GM23338 (cell line): Measurements from ENCODE around the gene INPP4B. TPM values are rescaled to one million over a fixed set of nuclear protein-coding genes. Genes with fewer than 3 reads are reported as not detected.

Experiments used
- ATAC-seq: fragments of 200-7000 bp; cut with Tn5 transposase; 3 replicates; pipeline ENCODE4 v1.9.1; 2020
- DNase-seq: peaks from one replicate; pipeline ENCODE4 v3.0.0-alpha.2; 2015; ENCODE audit warnings: low spot score
- H2AFZ ChIP-seq: fragments of 200-600 bp; sonication (generic); 2 replicates; pipeline ENCODE4 v1.8.0; 2016; ENCODE audit warnings: antibody characterized with exemption, mild to moderate bottlenecking, moderate library complexity
- H3F3A ChIP-seq: fragments of 200-600 bp; sonication (generic); replicated peaks from 2 replicates; pipeline ENCODE4 v1.8.0; 2017; ENCODE audit warnings: antibody characterized with exemption, mixed run types, low read depth
- H3K27ac ChIP-seq: fragments of 200-600 bp; sonication (generic); 2 replicates; pipeline ENCODE4 v1.6.1; 2016; ENCODE audit warnings: low read depth
- H3K27me3 ChIP-seq: fragments of 200-600 bp; sonication (generic); 2 replicates; pipeline ENCODE4 v1.8.0; 2016; ENCODE audit warnings: mild to moderate bottlenecking, mixed run types, moderate library complexity; ENCODE audit not compliant: insufficient read depth
- H3K36me3 ChIP-seq: fragments of 200-600 bp; sonication (generic); 2 replicates; pipeline ENCODE4 v1.8.0; 2016; ENCODE audit warnings: mild to moderate bottlenecking; ENCODE audit not compliant: insufficient read depth
- H3K4me1 ChIP-seq: fragments of 200-600 bp; sonication (generic); 2 replicates; pipeline ENCODE4 v1.8.0; 2016; ENCODE audit warnings: mild to moderate bottlenecking, moderate library complexity; ENCODE audit not compliant: insufficient read depth
- H3K4me2 ChIP-seq: fragments of 200-600 bp; sonication (generic); 2 replicates; pipeline ENCODE4 v1.7.1; 2017; ENCODE audit warnings: mixed run types
- H3K4me3 ChIP-seq: fragments of 200-600 bp; sonication (generic); 2 replicates; pipeline ENCODE4 v1.6.1; 2016; ENCODE audit warnings: mixed run types
- H3K79me2 ChIP-seq: fragments of 200-600 bp; sonication (generic); replicated peaks from 2 replicates; pipeline ENCODE4 v1.8.0; 2017; ENCODE audit warnings: mild to moderate bottlenecking; ENCODE audit not compliant: insufficient read depth
- H3K9me2 ChIP-seq: fragments of 200-600 bp; sonication (generic); 2 replicates; pipeline ENCODE4 v1.8.0; 2017; ENCODE audit not compliant: insufficient read depth
- H4K20me1 ChIP-seq: fragments of 200-600 bp; sonication (generic); replicated peaks from 2 replicates; pipeline ENCODE4 v1.8.0; 2017; ENCODE audit warnings: mild to moderate bottlenecking; ENCODE audit not compliant: insufficient read depth
- H3K27ac Mint-ChIP-seq: 2 replicates; pipeline ENCODE4 v1.8.0; 2020; ENCODE audit warnings: inconsistent platforms, mild to moderate bottlenecking, moderate library complexity, mixed read lengths
- H3K27me3 Mint-ChIP-seq: 3 replicates; pipeline ENCODE4 v1.8.0; 2022; ENCODE audit warnings: low read depth, mild to moderate bottlenecking, moderate library complexity, mixed read lengths, inconsistent platforms; ENCODE audit not compliant: insufficient read depth, poor library complexity
- H3K36me3 Mint-ChIP-seq: 3 replicates; pipeline ENCODE4 v1.8.0; 2021; ENCODE audit warnings: low read depth, mild to moderate bottlenecking, inconsistent platforms, moderate library complexity, mixed read lengths
- H3K4me1 Mint-ChIP-seq: 3 replicates; pipeline ENCODE4 v1.8.0; 2020; ENCODE audit warnings: mild to moderate bottlenecking, inconsistent platforms, mixed read lengths
- H3K4me3 Mint-ChIP-seq: 3 replicates; pipeline ENCODE4 v1.8.0; 2021; ENCODE audit warnings: moderate library complexity, mild to moderate bottlenecking, inconsistent platforms, mixed read lengths
- H3K9me3 Mint-ChIP-seq: 3 replicates; pipeline ENCODE4 v1.8.0; 2020; ENCODE audit warnings: moderate library complexity, mild to moderate bottlenecking, inconsistent platforms, mixed read lengths
- CTCF ChIP-seq, 2 experiments: fragments of 200-600 bp in 1 of 2; sonication (generic) in 1 of 2; conservative IDR thresholded peaks; 2 replicates each; pipeline versions ENCODE4 v1.5.1 to v1.6.1; 2016 to 2017; ENCODE audit warnings: antibody characterized with exemption in 2 of 2, low read depth in 2 of 2, mild to moderate bottlenecking in 2 of 2, moderate library complexity in 1 of 2
- EZH2 ChIP-seq: fragments of 200-600 bp; sonication (generic); IDR thresholded peaks from one replicate; pipeline ENCODE4 v1.8.0; 2017; ENCODE audit warnings: antibody characterized with exemption, mild to moderate bottlenecking, low read depth; ENCODE audit not compliant: unreplicated experiment
- EZH2phosphoT487 ChIP-seq: fragments of 200-600 bp; sonication (generic); IDR thresholded peaks from one replicate; pipeline ENCODE4 v1.8.1; 2018; ENCODE audit warnings: antibody characterized with exemption; ENCODE audit not compliant: unreplicated experiment
- JUNB ChIP-seq: IDR thresholded peaks from one replicate; pipeline ENCODE4 v1.6.1; 2016; ENCODE audit warnings: antibody characterized with exemption; ENCODE audit not compliant: unreplicated experiment
- NANOG ChIP-seq: IDR thresholded peaks from 2 replicates; pipeline ENCODE4 v1.6.1; 2016; ENCODE audit warnings: antibody characterized with exemption, borderline replicate concordance
- POLR2AphosphoS5 ChIP-seq: IDR thresholded peaks from 2 replicates; pipeline ENCODE4 v1.6.1; 2016; ENCODE audit warnings: antibody characterized with exemption, low read depth
- STAT1 ChIP-seq: IDR thresholded peaks from one replicate; pipeline ENCODE4 v1.6.1; 2016; ENCODE audit warnings: antibody characterized with exemption; ENCODE audit not compliant: unreplicated experiment
- ZNF114 ChIP-seq: fragments of 250-450 bp; sonication (Bioruptor Pico); IDR thresholded peaks from 2 replicates; pipeline ENCODE4 v1.5.0; 2020; ENCODE audit warnings: mild to moderate bottlenecking, moderate library complexity
- ZNF331 ChIP-seq: fragments of 250-450 bp; sonication (Bioruptor Pico); IDR thresholded peaks from 2 replicates; pipeline ENCODE4 v1.5.0; 2020; ENCODE audit warnings: low read depth, mild to moderate bottlenecking, moderate library complexity
- polyA plus RNA-seq: library from polyadenylated mRNA; unstranded; fragments of >200 nt; fragmentation: Nextera tagmentation; extraction: Ambion mirVana; gene quantifications from 2 replicates; pipeline ENCODE4 v1.2.1, GENCODE V29; 2016
- total RNA-seq: library from RNA; depleted of rRNA; stranded (reverse); fragments of >200 nt; shearing (Covaris generic); gene quantifications from 2 replicates; pipeline ENCODE4 v1.2.3, GENCODE V29; 2014
- TF ChIP-seq, protein P1 (sequence below): IDR thresholded peaks from one replicate; pipeline ENCODE4 v1.6.1; 2018; ENCODE audit warnings: antibody characterized with exemption; ENCODE audit not compliant: unreplicated experiment
- TF ChIP-seq, protein P2 (sequence below): IDR thresholded peaks from 2 replicates; pipeline ENCODE4 v1.6.1; 2016; ENCODE audit warnings: antibody characterized with exemption

The INPP4B gene
- total and polyA plus RNA-seq, 2 experiments from 2014 or later: 0.11 to 0.14 TPM

- no peak for DNase-seq
These were observed 288.8 kb downstream of the INPP4B start for GRCh38 chr4:142557239-142557801.

More at GRCh38 chr4:142557239-142557801, 288.8 kb downstream of the INPP4B start:
- Histone ChIP-seq H3F3A (no peaks in the 10 kb centered on the region), H2AFZ (no peak overlapping the region), H4K20me1 (no peaks in the 10 kb centered on the region), H3K4me1 (no peaks in the 10 kb centered on the region), H3K4me3 (no peak overlapping the region), H3K36me3 (no peaks in the 10 kb centered on the region), H3K4me2 (no peak overlapping the region), H3K27me3 (no peaks in the 10 kb centered on the region), H3K9me2 (no peaks in the 10 kb centered on the region; the same call in 1 of the 2 replicates), H3K79me2 (no peaks in the 10 kb centered on the region), H3K27ac (no peak overlapping the region)
- Mint-ChIP-seq H3K36me3 (no peaks in the 10 kb centered on the region), H3K27ac (no peak overlapping the region), H3K4me1 (no peaks in the 10 kb centered on the region), H3K9me3 (no peaks in the 10 kb centered on the region), H3K27me3 (peaks cover 4% of the 10 kb centered on the region), H3K4me3 (no peak overlapping the region)
- TF ChIP-seq, protein P1, sequence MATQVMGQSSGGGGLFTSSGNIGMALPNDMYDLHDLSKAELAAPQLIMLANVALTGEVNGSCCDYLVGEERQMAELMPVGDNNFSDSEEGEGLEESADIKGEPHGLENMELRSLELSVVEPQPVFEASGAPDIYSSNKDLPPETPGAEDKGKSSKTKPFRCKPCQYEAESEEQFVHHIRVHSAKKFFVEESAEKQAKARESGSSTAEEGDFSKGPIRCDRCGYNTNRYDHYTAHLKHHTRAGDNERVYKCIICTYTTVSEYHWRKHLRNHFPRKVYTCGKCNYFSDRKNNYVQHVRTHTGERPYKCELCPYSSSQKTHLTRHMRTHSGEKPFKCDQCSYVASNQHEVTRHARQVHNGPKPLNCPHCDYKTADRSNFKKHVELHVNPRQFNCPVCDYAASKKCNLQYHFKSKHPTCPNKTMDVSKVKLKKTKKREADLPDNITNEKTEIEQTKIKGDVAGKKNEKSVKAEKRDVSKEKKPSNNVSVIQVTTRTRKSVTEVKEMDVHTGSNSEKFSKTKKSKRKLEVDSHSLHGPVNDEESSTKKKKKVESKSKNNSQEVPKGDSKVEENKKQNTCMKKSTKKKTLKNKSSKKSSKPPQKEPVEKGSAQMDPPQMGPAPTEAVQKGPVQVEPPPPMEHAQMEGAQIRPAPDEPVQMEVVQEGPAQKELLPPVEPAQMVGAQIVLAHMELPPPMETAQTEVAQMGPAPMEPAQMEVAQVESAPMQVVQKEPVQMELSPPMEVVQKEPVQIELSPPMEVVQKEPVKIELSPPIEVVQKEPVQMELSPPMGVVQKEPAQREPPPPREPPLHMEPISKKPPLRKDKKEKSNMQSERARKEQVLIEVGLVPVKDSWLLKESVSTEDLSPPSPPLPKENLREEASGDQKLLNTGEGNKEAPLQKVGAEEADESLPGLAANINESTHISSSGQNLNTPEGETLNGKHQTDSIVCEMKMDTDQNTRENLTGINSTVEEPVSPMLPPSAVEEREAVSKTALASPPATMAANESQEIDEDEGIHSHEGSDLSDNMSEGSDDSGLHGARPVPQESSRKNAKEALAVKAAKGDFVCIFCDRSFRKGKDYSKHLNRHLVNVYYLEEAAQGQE: no peak
- TF ChIP-seq EZH2: no peak
- no peak for TF ChIP-seq NANOG
- TF ChIP-seq ZNF331 (CRISPR knock-in tag): no peak
- TF ChIP-seq POLR2AphosphoS5: no peak
- TF ChIP-seq STAT1: no peak
- TF ChIP-seq CTCF (conservative IDR thresholded peaks at IDR 0.05; ENCODE audit: low read depth in 2 of 2): no peak
- TF ChIP-seq, protein P2, sequence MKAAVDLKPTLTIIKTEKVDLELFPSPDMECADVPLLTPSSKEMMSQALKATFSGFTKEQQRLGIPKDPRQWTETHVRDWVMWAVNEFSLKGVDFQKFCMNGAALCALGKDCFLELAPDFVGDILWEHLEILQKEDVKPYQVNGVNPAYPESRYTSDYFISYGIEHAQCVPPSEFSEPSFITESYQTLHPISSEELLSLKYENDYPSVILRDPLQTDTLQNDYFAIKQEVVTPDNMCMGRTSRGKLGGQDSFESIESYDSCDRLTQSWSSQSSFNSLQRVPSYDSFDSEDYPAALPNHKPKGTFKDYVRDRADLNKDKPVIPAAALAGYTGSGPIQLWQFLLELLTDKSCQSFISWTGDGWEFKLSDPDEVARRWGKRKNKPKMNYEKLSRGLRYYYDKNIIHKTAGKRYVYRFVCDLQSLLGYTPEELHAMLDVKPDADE: no peak
- TF ChIP-seq EZH2phosphoT487: no peak
- TF ChIP-seq ZNF114 (CRISPR knock-in tag): no peak
- TF ChIP-seq JUNB: no peak
- no peak for ATAC-seq
